Vagina (tissue), 2 donors: ENCODE data around the gene CKS1B.
"Not testable (repeated sequence)": the region's sequence is repeated elsewhere in the genome, so short reads cannot be mapped to it uniquely, and the experiment has no call there.

Experiments used
- POLR2A ChIP-seq, 2 donors: fragments of 450-650 bp; IDR thresholded peaks; one replicate each; pipeline ENCODE4 v1.6.1; 2017; ENCODE audit warnings: antibody characterized with exemption in 2 of 2, mild to moderate bottlenecking in 2 of 2, moderate library complexity in 2 of 2
- POLR2AphosphoS5 ChIP-seq, 2 donors: sonication (generic); formaldehyde crosslinking; IDR thresholded peaks; one replicate each; pipeline ENCODE4 v1.9.0; 2017; ENCODE audit warnings: antibody characterized with exemption in 2 of 2, mild to moderate bottlenecking in 2 of 2, low read depth in 1 of 2; ENCODE audit not compliant: insufficient read depth in 1 of 2
- TF ChIP-seq, protein P1 (sequence below), 3 experiments: fragments of 450-650 bp in 2 of 3; fragments of 200-600 bp in 1 of 3; sonication (generic) in 1 of 3; IDR thresholded peaks; one replicate each; pipeline ENCODE4 v1.5.1; 2017 to 2019; ENCODE audit warnings: antibody characterized with exemption in 3 of 3, mild to moderate bottlenecking in 2 of 3, moderate library complexity in 2 of 3

DNA sequence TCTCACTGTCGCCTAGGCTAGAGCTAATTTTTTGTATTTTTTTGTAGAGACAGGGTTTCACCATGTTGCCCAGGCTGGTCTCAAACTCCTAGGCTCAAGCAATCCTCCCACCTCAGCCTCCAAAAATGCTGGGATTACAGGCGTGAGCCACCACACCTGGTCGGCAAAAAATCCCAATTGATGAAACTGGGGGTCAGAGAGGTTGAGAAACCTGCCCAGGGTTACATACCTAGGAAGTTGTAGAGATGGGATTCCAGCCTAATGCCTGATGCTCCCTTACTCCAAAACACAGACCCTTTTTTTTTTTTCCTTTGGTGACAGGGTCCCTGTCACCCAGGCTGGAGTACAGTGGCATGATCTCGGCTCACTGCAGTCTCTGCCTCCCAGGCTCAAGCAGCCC lies 12.3 kb downstream of the CKS1B start:
- TF ChIP-seq, protein P1, sequence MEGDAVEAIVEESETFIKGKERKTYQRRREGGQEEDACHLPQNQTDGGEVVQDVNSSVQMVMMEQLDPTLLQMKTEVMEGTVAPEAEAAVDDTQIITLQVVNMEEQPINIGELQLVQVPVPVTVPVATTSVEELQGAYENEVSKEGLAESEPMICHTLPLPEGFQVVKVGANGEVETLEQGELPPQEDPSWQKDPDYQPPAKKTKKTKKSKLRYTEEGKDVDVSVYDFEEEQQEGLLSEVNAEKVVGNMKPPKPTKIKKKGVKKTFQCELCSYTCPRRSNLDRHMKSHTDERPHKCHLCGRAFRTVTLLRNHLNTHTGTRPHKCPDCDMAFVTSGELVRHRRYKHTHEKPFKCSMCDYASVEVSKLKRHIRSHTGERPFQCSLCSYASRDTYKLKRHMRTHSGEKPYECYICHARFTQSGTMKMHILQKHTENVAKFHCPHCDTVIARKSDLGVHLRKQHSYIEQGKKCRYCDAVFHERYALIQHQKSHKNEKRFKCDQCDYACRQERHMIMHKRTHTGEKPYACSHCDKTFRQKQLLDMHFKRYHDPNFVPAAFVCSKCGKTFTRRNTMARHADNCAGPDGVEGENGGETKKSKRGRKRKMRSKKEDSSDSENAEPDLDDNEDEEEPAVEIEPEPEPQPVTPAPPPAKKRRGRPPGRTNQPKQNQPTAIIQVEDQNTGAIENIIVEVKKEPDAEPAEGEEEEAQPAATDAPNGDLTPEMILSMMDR (IDR thresholded peaks at IDR 0.05) = not testable (repeated sequence)
- TF ChIP-seq POLR2A (IDR thresholded peaks at IDR 0.05); POLR2AphosphoS5 (IDR thresholded peaks at IDR 0.05; ENCODE audit: insufficient read depth in 1 of 2, low read depth in 1 of 2): not testable (repeated sequence)
